ENCODE measurements around the gene RHOC. TPM values are rescaled to one million over a fixed set of nuclear protein-coding genes. Genes with fewer than 3 reads are reported as not detected.

Gene RHOC
- total RNA-seq, 1 donor from 2014 or later: 251 TPM

- H3K27me3 ChIP-seq: no peaks in the 10 kb centered on the region
- no peaks in the 10 kb centered on the region for H3K9me3 ChIP-seq
- H3K4me3 ChIP-seq: no peak overlapping the region
- TF ChIP-seq POLR2A (IDR thresholded peaks at IDR 0.05) (no peak), CTCF (IDR thresholded peaks at IDR 0.05) (no peak), POLR2AphosphoS5 (IDR thresholded peaks at IDR 0.05; ENCODE audit: insufficient read depth in 1 of 2, low read depth in 1 of 2) (no peak)
- H3K27ac ChIP-seq: peak overlapping the region; percentile 99
- intact Hi-C loops (cut with DNase I): no loop called here
- peaks cover 0 to 14% of the 10 kb centered on the region in 2 donors for H3K36me3 ChIP-seq
- DNase-seq (ENCODE audit: extremely low spot score in 2 of 2): no peak
- peaks cover 82% of the 10 kb centered on the region for H3K4me1 ChIP-seq
Measured at GRCh38 chr1:112702067-112702395, 4.9 kb downstream of the RHOC start.

GRCh38 chr1:112701227-112702066, 5.5 kb downstream of the RHOC start:
- H3K4me1 ChIP-seq: peaks cover 82% of the 10 kb centered on the region
- intact Hi-C loops (cut with DNase I): no loop called here
- peak in 1 of 2 donors; percentile 86 for DNase-seq (ENCODE audit: extremely low spot score in 2 of 2)

GRCh38 chr1:112700290-112701226, 6.4 kb downstream of the RHOC start:
- Histone ChIP-seq H3K27me3 (no peaks in the 10 kb centered on the region), H3K27ac (peak overlapping the region; percentile 99), H3K4me1 (peaks cover 76% of the 10 kb centered on the region), H3K4me3 (peak overlapping the region in 1 of 2 donors; percentile 12), H3K36me3 (peaks cover 0 to 26% of the 10 kb centered on the region in 2 donors), H3K9me3 (no peaks in the 10 kb centered on the region)
- peak in 1 of 2 donors; percentile 98 for DNase-seq (ENCODE audit: extremely low spot score in 2 of 2)
- no peak for TF ChIP-seq CTCF (IDR thresholded peaks at IDR 0.05)
- TF ChIP-seq POLR2AphosphoS5 (IDR thresholded peaks at IDR 0.05; ENCODE audit: insufficient read depth in 1 of 2, low read depth in 1 of 2): peak; percentile 88 to 91
- peak in 1 of 2 donors; percentile 4 for TF ChIP-seq POLR2A (IDR thresholded peaks at IDR 0.05)
- intact Hi-C loops (cut with DNase I): no loop called here

More at GRCh38 chr1:112701227-112702066, 5.5 kb downstream of the RHOC start:
- Histone ChIP-seq H3K9me3 (no peaks in the 10 kb centered on the region), H3K4me3 (no peak overlapping the region), H3K27ac (peak overlapping the region; percentile 99), H3K27me3 (no peaks in the 10 kb centered on the region), H3K36me3 (peaks cover 0 to 17% of the 10 kb centered on the region in 2 donors)
- no peak for TF ChIP-seq POLR2AphosphoS5 (IDR thresholded peaks at IDR 0.05; ENCODE audit: insufficient read depth in 1 of 2, low read depth in 1 of 2)
- TF ChIP-seq CTCF (IDR thresholded peaks at IDR 0.05): no peak

- TF ChIP-seq CTCF (IDR thresholded peaks at IDR 0.05) (no peak), POLR2AphosphoS5 (IDR thresholded peaks at IDR 0.05; ENCODE audit: insufficient read depth in 1 of 2, low read depth in 1 of 2) (no peak), POLR2A (IDR thresholded peaks at IDR 0.05) (no peak)
- peaks cover 0 to 35% of the 10 kb centered on the region in 2 donors for H3K36me3 ChIP-seq
- peak in 1 of 2 donors; percentile 88 for DNase-seq (ENCODE audit: extremely low spot score in 2 of 2)
- peak overlapping the region in 1 of 2 donors; percentile 12 for H3K4me3 ChIP-seq
- no peaks in the 10 kb centered on the region for H3K9me3 ChIP-seq
- intact Hi-C loops (cut with DNase I): no loop called here
- H3K27me3 ChIP-seq: no peaks in the 10 kb centered on the region
- H3K27ac ChIP-seq: peak overlapping the region; percentile 99
- peaks cover 68% of the 10 kb centered on the region for H3K4me1 ChIP-seq
Measured at GRCh38 chr1:112699425-112700144, 7.3 kb downstream of the RHOC start.
